Upper lobe of right lung (tissue), 1 donor: Measurements from ENCODE around the gene CD46. TPM values are rescaled to one million over a fixed set of nuclear protein-coding genes. Genes with fewer than 3 reads are reported as not detected.

Experiments used
- ATAC-seq: fragments of 200-7000 bp; cut with Tn5 transposase; one replicate; pipeline ENCODE4 v1.9.1; 2020; ENCODE audit warnings: mild to moderate bottlenecking, moderate library complexity
- DNase-seq: peaks from one replicate; pipeline ENCODE4 v3.0.0-alpha.2; 2020
- H3K27ac ChIP-seq: fragments of 200-600 bp; one replicate; pipeline ENCODE4 v1.8.0; 2022
- H3K27me3 ChIP-seq: fragments of 200-600 bp; one replicate; pipeline ENCODE4 v1.8.0; 2022; ENCODE audit warnings: mild to moderate bottlenecking
- H3K36me3 ChIP-seq: fragments of 200-600 bp; one replicate; pipeline ENCODE4 v1.8.0; 2022
- H3K4me1 ChIP-seq: fragments of 200-600 bp; one replicate; pipeline ENCODE4 v1.8.0; 2022
- H3K4me3 ChIP-seq: fragments of 200-600 bp; one replicate; pipeline ENCODE4 v1.8.0; 2022; ENCODE audit warnings: mild to moderate bottlenecking
- H3K9me3 ChIP-seq: fragments of 200-600 bp; one replicate; pipeline ENCODE4 v1.8.0; 2022
- intact Hi-C: fragments of 100-400 bp; cut with DNase I; formaldehyde crosslinking; loops from one replicate; pipeline ENCODE4 v1.11.0; 2022
- total RNA-seq: library from RNA; stranded (reverse); fragmentation: NEBNext Ultra II Directional; extraction: Animal tissue kit (Norgen Biotek cat#: 25700); gene quantifications from one replicate; pipeline ENCODE4 v1.2.1, GENCODE V29; 2021
- TF ChIP-seq, protein P1 (sequence below): fragments of 200-600 bp; IDR thresholded peaks from one replicate; pipeline ENCODE4 v1.8.0; 2022; ENCODE audit warnings: antibody characterized with exemption
- donor health status: DM: no; HTN: yes; CAD: no; lungs with severe emphysema.

CD46 gene
- total RNA-seq, 1 donor from 2014 or later, result 335 TPM

DNA sequence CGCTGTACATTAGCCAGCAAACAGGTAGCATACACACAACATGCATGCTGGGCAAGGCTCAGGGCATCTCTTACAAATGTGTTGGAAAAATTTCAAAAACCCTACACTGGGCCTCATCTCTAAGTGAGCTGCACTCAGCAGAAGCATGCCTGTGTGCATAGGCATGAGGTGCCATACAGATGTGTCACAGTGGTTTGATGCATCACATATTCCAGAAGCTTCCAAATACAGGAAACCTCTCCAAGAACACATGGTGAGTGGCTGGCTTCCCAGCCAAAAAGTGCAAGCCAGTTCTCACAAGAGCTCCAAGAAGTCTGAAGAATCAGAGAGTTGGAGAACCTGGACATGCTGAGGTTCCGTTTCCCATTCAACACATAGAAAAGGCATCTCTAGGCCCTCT, 58.3 kb downstream of the CD46 start:
- DNase-seq (no peak), ATAC-seq (no peak)
- Histone ChIP-seq H3K27ac (peak overlapping the region; percentile 26), H3K4me3 (no peak overlapping the region), H3K27me3 (no peaks in the 10 kb centered on the region), H3K36me3 (peaks cover 98% of the 10 kb centered on the region), H3K9me3 (no peaks in the 10 kb centered on the region), H3K4me1 (peaks cover 100% of the 10 kb centered on the region)
- TF ChIP-seq, protein P1, sequence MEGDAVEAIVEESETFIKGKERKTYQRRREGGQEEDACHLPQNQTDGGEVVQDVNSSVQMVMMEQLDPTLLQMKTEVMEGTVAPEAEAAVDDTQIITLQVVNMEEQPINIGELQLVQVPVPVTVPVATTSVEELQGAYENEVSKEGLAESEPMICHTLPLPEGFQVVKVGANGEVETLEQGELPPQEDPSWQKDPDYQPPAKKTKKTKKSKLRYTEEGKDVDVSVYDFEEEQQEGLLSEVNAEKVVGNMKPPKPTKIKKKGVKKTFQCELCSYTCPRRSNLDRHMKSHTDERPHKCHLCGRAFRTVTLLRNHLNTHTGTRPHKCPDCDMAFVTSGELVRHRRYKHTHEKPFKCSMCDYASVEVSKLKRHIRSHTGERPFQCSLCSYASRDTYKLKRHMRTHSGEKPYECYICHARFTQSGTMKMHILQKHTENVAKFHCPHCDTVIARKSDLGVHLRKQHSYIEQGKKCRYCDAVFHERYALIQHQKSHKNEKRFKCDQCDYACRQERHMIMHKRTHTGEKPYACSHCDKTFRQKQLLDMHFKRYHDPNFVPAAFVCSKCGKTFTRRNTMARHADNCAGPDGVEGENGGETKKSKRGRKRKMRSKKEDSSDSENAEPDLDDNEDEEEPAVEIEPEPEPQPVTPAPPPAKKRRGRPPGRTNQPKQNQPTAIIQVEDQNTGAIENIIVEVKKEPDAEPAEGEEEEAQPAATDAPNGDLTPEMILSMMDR, result no peak
- intact Hi-C loops, result no loop called here

DNA sequence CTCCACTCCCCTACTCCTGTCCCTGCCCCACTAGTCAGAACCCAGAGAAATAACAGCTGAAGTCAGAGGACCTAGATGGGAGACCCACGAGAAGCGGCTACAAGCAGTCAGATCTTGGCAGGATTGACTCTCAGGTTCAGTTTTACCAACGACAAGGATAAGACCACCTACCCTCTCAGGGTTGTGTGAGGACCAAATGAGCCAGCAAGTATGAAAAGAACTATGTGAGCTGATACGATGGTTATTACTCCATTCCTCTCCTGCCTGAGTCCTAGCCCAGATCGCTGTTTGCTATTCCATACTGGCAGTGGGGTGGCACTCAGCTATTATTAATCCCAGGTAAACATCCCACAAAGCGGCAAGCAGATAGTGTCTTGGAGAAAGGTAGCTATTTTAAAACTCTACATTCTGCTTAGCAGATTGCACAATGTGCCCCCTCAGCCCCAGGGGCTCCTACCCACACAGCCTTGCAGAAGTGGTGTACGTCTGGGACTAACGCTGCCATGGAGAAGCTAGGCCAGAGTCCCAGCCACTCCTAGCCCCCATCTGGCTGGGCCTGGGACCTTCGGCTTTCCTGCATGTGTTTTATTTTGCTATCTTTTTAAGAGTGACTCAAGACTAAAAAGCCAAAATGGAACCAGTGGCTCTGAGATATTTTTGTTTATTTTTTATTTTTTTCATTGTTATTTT, 58.9 kb downstream of the CD46 start:
- no peak for DNase-seq

DNA sequence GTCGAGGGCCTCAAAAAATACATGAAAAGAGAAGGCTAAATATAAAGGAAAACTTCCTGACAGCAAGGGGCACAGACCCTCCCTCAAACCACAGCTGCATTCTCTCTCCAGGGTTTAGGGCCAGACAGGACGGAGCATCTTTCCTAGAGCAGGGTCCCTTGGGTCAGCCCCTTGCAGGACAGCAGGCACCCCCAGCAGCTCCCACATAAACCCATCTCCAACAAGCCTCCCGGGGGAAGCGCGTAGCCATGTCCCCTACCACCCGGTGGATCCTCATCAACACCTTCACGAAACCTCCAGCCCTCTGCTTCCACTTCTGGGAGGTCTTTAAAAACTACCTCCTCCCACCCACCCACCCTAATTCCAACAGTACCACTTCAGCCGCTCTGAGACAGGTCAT, 59.5 kb downstream of the CD46 start:
- Histone ChIP-seq H3K36me3 (peaks cover 98% of the 10 kb centered on the region), H3K27me3 (no peaks in the 10 kb centered on the region), H3K9me3 (no peaks in the 10 kb centered on the region), H3K4me1 (peaks cover 100% of the 10 kb centered on the region), H3K27ac (peak overlapping the region; percentile 55), H3K4me3 (no peak overlapping the region)
- intact Hi-C loops, result no loop called here
- ATAC-seq, result no peak
- no peak for DNase-seq
- TF ChIP-seq, protein P1, result no peak

More for the DNA sequence above, 58.9 kb downstream of the CD46 start:
- Histone ChIP-seq H3K27ac (no peak overlapping the region), H3K4me3 (no peak overlapping the region), H3K27me3 (no peaks in the 10 kb centered on the region), H3K9me3 (no peaks in the 10 kb centered on the region), H3K36me3 (peaks cover 98% of the 10 kb centered on the region), H3K4me1 (peaks cover 100% of the 10 kb centered on the region)
- TF ChIP-seq, protein P1, result no peak
- ATAC-seq, result no peak
- intact Hi-C loops, result no loop called here

DNA sequence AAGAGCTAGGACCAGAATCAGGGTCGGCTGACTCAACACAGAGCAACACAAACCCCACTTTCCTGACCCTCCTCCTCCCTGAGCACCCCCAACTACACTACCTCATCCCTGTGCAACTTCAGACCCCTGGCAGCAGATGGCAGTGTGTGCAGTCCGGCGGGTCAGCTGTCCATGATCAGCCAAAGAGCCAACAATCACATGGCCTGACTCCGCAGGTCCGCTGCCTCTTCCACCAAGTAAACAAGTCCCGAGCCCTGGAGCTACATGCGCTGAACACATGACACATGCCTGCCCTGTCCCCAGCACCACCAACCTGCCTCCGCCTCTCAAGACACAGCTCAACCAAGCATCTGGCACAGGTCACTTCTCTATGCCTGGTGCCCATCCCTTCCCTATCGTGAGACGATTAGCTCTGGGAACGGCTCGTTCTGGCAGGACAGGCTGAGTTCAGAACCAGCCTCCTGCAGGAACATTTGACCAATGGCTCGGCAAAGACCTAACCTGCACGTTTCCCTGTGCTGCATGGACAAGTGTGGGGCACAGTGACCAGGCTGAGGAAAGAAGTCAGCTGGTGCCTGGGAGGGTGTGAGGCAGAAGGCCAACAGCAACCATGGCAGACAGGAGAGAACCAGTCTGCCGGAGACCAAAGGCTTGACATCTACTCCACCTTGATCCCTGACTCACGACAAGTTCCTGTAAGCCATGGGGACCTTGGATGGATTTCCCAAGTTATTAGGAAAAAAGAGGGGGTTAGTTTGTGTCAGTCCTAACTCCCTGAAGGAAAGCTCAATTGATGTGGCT, 60.3 kb downstream of the CD46 start:
- peaks cover 96% of the 10 kb centered on the region for H3K36me3 ChIP-seq
- intact Hi-C loops, result no loop called here
- peak; percentile 84 for DNase-seq
- H3K27me3 ChIP-seq, result no peaks in the 10 kb centered on the region
- no peaks in the 10 kb centered on the region for H3K9me3 ChIP-seq
- no peak overlapping the region for H3K4me3 ChIP-seq
- H3K4me1 ChIP-seq, result peaks cover 100% of the 10 kb centered on the region
- ATAC-seq, result peak; percentile 78
- peak overlapping the region; percentile 55 for H3K27ac ChIP-seq
- TF ChIP-seq, protein P1, result peak; percentile 54

DNA sequence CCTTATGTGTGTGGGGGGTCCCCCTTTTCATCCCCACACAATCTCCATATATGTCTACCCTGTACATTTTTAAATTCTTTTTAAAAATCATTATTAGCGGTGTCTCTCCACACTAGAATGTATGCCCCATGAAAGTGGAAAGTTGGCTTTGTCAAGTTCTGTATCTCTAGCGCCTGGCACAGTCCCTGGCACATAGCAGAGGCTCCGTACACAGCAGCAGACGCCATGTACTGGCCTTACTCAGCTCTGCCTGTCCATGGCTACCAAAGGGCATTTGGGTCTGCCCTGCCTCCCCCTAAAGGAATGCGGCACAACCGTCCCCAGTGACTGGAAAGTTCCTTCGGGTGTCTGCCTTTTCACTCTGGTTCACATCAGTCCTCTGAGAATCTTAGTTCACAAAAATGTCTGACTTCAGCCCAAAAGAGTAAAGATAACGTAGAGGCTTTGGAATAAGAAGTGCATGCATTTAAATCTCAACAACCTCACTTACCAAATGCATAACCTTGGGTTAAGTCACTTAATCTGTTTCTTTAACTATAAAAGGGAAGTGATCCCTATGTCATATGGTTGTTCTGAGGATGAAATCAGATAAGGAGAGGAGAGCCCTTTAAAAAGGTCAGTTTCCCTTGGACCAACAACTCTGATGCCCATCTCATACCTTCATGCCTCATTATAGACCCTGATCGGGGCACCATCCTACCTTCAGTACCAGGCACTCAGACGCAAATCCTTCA, 61.1 kb downstream of the CD46 start:
- Histone ChIP-seq H3K4me1 (peaks cover 100% of the 10 kb centered on the region), H3K27ac (peak overlapping the region; percentile 55), H3K36me3 (peaks cover 95% of the 10 kb centered on the region), H3K4me3 (no peak overlapping the region), H3K9me3 (no peaks in the 10 kb centered on the region), H3K27me3 (no peaks in the 10 kb centered on the region)
- ATAC-seq, result no peak
- DNase-seq, result no peak
- intact Hi-C loops, result no loop called here
- TF ChIP-seq, protein P1, result no peak
